GM19238 (cell line): ENCODE results near the gene BCKDK.
"Not testable (repeated sequence)": the region's sequence is repeated elsewhere in the genome, so short reads cannot be mapped to it uniquely, and the experiment has no call there.

Experiments used
- DNase-seq: peaks from one replicate; pipeline ENCODE4 v3.0.0; 2011; ENCODE audit warnings: low spot score; ENCODE audit not compliant: insufficient read length

BCKDK gene

DNA sequence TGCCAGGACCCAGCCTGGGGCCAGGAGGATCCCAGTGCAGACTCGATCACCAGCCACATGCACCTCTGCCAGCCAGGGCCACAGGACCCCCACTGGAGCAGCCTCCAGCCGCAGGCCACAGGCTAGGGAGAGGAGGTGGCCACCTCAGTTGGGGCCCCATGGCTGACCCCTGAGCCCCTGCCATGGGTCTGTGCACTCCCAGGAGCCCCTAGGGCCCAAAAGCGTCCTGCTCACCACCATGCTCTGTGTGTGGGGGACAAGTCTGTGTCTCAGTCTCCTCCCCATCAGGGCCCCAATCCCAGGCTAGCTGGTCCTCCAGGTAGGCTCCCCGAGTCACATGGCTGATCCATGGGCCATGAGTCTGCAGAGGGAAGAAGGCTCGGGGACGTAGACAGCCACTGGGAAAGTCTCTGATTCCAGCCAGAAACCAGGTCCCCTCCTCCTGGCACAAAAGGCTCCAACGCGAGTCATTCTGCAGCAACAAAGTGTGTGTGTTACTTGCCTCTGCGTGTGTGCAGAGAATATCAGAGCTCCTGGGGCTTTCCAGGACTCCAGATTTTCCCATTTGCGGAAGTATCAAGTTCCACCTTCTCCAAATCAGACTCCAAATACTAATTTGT, 33.4 kb downstream of the BCKDK start:
- no peak for DNase-seq

DNA sequence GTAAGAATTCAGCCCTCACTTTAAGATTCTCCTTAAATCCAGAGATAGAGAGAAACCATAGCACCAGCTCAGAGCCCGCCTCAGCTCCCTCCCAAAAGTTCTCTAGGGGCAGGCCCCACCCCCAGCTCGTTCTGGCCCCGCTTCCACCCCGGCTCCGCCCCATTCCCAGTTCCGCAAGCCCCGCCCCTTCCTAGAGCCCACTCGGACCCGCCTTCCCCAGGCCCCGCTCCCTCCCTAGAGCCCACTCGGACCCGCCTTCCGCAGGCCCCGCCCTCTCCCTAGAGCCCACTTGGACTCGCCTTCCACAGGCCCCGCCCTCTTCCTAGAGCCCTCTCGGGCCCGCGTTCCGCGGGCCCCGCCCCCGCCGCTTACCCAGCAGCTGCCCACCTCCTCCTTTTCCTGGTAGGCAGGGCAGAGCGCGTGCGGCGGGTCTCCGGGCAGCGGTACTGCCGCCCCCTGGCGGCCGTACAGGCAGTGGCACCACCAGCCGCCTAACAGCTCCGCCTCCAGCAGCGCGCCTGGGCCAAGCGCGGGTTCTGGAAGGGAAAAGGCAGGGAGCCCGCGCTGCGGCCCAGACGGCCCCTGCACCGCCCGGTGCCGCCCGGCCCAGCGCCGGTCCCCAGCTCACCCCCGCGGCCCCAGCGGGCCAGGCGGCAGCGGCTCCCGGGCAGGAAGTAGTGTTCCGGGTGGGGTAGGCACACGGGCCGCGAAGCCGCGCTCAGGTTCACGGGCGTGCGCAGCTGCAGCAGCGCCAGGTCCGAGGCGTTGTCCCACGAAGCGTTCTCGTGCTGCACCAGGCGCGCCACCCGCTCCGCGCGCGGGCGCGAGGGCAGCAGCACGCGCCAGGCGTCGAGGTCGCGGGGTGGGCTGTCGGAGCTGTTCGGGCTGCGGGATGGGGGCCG, 34.2 kb downstream of the BCKDK start:
- peak; percentile 99 for DNase-seq

DNA sequence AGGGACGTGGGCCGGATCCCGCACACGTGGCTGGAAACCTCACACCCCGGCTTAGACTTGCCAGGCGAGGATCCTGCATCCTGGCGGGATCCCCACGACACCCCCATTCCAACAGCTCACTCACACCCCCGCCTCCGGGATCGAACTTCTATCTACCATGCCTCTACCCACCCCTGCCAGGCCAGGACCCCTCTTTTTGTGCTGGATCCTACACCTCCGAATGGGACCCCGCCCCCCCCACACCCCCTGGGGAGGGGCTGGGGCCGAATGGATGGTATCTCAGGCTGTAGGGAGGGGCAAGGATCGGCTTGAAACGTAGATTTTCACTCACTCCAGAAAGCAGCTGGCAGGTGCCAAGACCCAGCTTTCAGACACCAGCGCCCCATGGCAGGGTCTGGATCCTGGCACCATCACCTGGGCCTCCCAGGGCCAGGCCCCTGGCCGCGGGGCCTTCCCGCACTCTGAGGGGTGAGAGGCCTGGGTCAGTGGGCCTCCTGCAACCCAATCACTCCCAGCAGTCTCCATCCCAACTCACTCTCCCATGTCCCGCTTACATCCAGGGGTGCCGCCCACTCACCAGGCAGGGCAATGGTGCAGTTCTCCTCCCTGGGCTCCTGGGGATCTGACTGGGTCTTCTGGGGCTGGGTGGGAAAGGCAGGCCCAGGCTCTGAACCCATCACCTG, 35.0 kb downstream of the BCKDK start:
- no peak for DNase-seq

DNA sequence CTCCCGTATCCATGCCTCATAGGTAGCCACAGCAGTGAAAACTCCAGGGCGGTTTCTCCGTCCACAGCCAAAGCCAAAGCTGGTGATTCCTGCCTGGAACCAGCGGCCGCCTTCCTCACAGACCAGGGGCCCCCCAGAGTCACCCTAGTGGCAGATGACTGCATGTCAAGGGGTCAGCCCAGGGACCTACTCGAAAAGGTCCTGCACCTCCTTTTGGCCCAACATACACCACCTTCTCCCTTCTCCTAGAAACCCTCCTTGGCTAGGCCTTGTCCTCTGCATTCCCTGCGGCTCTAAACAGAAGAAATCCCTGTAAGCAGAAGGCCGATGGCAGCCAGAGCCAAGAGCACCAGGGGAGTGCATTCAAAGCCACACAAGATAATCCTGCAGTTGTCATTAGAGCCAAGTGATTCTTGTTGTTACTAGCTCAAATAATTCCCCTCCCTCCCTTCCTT, 35.5 kb downstream of the BCKDK start:
- DNase-seq: no peak

DNA sequence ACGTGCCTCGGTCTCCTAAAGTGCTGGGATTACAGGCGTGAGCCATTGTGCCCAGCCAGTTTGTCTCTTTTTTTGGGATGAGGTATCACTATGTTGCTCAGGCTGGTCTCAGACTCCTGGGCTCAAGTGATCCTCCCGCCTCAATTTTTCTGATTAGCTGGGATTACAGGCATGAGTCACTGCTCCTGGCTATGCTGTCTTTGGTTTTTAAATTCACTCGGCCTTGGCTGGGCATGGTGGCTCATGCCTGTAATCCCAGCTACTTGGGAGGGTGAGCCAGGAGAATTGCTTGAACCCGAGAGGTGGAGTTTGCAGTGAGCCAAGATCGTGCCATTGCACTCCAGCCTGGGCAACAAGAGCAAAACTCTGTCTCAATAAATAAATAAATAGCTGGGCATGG, 36.2 kb downstream of the BCKDK start:
- not testable (repeated sequence) for DNase-seq

DNA sequence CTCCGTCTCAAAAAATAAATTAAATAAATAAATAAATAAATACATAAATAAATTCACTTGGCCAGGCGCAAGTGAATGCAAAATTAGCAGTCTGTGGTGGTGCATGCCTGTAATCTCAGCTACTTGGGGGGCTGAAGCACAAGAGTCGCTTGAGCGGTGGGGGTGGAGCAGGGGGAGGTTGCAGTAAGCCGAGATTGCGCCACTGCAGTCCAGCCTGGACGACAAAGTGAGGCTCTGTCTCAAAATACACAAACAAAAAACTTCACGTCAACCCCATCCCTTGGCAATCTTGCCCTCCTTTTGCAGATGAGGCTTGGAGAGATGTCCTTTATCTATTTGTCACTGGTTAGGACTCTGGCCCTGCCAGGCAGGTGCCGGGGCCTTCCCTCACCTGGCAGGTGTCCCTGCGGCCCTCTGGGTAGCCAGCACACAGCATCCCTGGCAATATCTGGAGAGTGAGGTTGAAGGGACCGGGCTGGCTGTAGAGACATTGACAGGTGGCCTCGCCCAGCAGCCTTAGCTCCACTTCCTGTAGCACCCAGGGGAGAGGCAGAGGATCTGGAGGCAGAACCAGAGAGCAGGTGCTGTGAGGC, 37.3 kb downstream of the BCKDK start:
- no peak for DNase-seq

DNA sequence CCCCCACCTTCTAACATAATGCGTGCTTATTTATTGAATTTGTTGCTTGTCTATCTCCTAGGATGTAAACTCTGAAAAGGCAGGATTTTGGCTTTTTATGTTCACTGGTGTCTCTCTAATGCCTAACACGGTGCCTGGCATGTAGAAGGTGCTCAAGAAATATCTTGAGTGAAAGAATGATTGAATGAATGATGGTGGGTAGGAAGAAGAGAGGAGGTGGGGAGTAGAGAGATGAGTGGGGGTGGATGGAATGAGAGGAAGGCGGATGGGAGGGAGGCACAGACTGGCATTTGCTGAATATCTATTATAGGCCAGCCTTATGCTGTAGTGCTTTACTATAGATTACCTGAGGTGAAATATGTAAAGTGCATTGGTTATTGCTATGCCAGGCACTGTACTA, 39.4 kb downstream of the BCKDK start:
- DNase-seq: no peak

DNA sequence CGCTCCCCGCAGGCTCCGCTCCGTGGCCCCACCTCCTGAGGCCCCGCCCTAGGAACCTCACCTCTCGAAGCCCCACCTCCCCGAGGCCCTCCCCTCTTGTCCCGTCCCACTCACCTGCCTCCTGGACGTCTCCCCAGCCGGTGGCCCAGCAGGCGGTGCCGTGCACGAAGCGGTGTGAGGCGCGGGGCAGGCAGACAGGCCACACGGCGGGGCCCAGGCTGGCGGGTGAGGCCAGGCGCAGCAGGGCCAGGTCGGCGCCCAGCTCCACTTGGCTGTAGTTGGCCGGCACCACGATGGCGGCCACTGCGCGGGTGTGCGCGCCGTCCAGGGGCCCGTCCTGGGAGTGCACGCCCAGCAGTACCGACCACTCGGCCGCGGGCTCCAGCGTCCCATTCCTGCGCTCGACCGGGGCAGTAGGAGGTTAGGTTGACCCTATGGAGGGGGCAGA, 40.1 kb downstream of the BCKDK start:
- no peak for DNase-seq

DNA sequence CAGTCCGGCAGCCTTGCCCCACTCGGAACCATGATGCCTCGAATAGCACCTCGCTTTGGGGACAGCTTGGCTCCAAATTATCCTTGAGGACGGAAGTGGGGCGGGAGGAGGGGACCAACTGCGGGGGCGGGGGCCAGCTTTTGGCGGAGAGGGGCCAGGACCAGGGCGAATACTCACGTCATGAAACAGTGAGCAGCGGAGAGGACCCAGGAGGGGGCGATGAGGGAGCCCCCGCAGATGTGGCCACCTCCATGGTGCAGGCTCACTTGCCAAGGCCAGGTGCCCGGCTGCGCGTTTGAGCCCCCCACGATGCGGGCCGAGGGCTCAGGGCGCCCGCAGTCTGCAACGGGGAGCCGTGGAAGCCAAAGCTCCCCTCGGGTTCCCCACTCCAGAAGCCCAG, 40.7 kb downstream of the BCKDK start:
- DNase-seq: no peak

DNA sequence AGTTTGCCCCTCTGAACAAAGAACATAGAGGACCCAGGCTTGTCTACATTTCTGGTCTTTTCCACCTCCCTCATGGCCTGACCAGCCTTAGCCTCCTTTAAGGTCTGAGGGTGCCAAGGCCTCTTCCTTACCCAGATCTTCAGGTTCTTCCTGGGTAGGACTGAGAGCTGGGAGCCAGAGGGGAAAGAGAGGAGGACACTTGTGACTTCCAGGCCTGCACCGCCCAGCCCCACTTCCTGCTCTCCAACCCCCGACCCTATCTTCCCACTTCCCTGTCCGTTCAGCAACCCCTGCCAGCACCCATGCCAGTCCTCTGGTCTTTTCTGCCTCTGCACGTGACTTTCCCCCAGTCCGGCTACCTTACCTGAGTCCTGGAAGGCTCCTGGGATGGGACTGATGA, 41.1 kb downstream of the BCKDK start:
- DNase-seq: no peak

DNA sequence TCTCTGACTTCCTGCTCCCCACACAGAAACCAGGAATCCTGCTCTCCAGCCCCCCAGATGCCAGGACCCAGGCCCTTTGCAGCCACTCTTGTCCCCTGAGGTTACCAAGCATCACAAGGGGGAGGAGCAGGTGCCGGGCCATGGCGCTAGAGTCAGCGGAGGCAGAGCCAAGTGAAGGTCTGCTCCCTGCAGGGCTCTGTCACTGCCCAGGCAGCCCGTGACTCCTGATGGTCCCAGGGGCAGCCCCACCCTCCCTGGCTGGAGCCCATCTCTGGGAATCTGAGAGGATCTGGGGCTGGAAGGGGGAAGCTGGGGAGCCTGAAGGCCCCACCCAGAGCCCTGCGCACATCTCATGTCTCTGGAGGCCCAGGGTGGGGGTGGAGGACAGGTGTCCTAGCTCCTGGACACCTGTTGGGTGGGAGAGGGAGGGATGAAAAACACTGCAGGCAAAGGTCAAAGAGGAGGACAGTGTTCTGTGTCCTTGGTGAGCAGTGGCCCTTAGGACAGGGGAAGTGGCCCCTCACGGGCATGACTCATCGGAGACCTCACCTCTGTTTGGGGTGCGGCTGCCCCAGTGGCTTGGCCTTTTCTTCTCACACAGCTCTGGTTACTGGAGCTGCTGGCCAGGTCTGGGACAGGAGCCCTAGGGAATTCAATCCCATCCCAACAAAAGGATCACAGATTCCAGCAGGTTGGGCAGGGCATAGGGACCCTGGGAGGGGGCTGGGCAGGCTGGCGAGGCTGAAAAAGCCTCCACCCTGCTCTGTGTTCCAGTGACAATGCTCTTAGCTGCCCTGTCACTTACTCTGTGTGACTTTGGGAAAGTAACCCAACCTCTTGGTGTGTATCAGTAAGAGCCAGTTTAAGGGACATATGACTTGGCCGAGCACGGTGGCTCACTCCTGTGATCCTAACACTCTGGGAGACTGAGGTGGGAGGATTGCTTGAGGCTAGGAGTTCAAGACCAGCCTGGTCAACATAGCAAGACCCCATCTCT, 42.0 kb downstream of the BCKDK start, which contains the start of gene PRSS36:
TSS of gene PRSS36 (minus strand) at position 173 of the 997 bp plus-strand sequence. CDS start at position 142, 31 bp downstream.
- no peak for DNase-seq

DNA sequence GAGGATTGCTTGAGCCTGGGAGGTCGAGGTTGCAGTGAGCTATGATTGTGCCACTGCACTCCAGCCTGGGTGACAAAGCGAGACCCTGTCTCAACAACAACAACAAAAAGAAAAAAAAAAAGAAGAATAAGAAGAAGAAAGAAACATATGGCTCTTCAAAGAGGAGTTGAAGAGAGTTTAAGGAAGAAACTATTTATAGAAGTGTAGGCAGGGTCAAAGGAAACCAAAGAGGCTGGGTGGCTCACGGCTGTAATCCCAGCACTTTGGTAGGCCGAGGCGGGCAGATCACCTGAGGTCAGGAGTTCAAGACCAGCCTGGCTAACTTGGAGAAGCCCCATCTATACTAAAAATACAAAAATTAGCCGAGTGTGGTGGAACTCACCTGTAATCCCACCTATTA, 42.8 kb downstream of the BCKDK start:
- DNase-seq: not testable (repeated sequence)

DNA sequence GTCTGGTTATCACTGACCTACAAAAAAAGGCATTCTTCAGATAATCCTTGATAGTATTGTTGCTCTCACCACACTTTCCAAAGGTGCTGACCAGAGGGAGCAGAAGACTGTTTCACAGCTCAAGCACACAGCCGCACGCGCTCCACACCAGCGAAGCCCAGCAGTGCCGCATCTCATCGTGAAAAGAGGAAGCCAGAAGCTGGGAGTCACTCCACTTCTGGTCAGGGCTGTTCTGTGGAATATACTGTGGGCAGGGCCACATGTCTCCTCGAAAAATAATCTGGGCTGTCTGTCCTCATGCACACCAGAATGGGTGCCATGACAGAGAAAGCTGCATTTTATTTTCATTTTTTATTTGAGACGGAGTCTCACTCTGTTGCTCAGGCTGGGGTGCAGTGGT, 49.0 kb downstream of the BCKDK start:
- DNase-seq: no peak
